ENCODE data around the gene STAT3. TPM values are rescaled to one million over a fixed set of nuclear protein-coding genes. Genes with fewer than 3 reads are reported as not detected.
A peak's percentile ranks its signal among the peaks of the same experiment; 100 is the strongest.

STAT3 gene
- total and polyA plus RNA-seq, 9 of the 15 experiments (the other 6 are each of a cell fraction or from before 2014, with no cell fraction given): 90.0 to 179 (median 114) TPM

DNA sequence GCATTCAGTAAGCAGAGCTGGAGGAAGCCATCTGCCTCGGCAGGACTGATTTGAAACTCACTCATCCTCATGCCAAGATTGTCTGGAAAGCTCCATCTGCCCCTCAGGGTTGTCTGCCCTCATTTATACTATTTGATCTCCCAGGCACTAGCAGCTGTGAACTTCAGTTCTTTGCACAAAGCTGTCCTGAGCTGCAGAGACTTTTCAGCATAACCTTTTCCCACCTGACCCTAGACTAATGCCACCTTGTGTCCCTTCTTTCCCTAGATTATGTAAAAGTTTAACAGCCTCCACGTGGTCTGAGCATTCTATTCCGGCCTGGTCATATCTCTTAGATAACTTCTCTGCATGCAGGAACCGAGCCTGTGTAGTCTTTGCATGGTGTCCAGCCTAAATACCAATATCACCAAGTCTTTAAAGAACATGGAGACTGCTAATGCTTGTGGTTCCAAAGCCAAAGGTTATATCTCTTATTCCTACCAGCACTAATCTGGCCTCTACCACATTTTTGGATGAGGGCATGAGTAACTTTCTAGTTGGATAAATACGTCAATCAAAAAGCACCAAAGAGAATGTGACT is 70.9 kb downstream of the STAT3 start (continued):
- TF ChIP-seq, protein P1, sequence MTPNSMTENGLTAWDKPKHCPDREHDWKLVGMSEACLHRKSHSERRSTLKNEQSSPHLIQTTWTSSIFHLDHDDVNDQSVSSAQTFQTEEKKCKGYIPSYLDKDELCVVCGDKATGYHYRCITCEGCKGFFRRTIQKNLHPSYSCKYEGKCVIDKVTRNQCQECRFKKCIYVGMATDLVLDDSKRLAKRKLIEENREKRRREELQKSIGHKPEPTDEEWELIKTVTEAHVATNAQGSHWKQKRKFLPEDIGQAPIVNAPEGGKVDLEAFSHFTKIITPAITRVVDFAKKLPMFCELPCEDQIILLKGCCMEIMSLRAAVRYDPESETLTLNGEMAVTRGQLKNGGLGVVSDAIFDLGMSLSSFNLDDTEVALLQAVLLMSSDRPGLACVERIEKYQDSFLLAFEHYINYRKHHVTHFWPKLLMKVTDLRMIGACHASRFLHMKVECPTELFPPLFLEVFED (CRISPR knock-in tag; conservative IDR thresholded peaks at IDR 0.05): no peak
- TF ChIP-seq POLR2H (tag; IDR thresholded peaks at IDR 0.05; ENCODE audit: low read depth): 0 out of 2 replicates have a peak, but pooled peaks have one; percentile 26
- no peak for TF ChIP-seq CAMTA2 (CRISPR knock-in tag; conservative IDR thresholded peaks at IDR 0.05)
- no peak for TF ChIP-seq HMG20A (CRISPR knock-in tag; conservative IDR thresholded peaks at IDR 0.05)
- no peak for TF ChIP-seq SMAD1 (IDR thresholded peaks at IDR 0.05; ENCODE audit: low read depth, low read length, partially characterized antibody)
- no peak for TF ChIP-seq KLF13 (tag; IDR thresholded peaks at IDR 0.05; ENCODE audit: borderline replicate concordance, low read depth)
- TF ChIP-seq MYNN (IDR thresholded peaks at IDR 0.05): peak; percentile 24; the same call in 1 of the 2 replicates
- no peak for TF ChIP-seq MYNN (CRISPR knock-in tag; IDR thresholded peaks at IDR 0.05)
- no peak for TF ChIP-seq GTF2B (IDR thresholded peaks at IDR 0.05; ENCODE audit: extremely low read depth, insufficient read length)
- TF ChIP-seq TSHZ1 (CRISPR knock-in tag; IDR thresholded peaks at IDR 0.05): 0 out of 2 replicates have a peak, but pooled peaks have one; percentile 36
- TF ChIP-seq SMARCA4 (IDR thresholded peaks at IDR 0.05): 0 out of 2 replicates have a peak, but pooled peaks have one; percentile 19
- no peak for TF ChIP-seq BRF1 (IDR thresholded peaks at IDR 0.05; ENCODE audit: borderline replicate concordance, extremely low read depth, insufficient read length)
- no peak for TF ChIP-seq MTA1 (IDR thresholded peaks at IDR 0.05; ENCODE audit: borderline replicate concordance)
- peak; percentile 51 for TF ChIP-seq MEIS2 (IDR thresholded peaks at IDR 0.05; ENCODE audit: partially characterized antibody)
- TF ChIP-seq HDAC8 (tag; IDR thresholded peaks at IDR 0.05): peak; percentile 19; the same call in 1 of the 2 replicates
- no peak for TF ChIP-seq MEF2A (IDR thresholded peaks at IDR 0.05; ENCODE audit: control insufficient read depth, low read depth, low read length)
- TF ChIP-seq, protein P2, sequence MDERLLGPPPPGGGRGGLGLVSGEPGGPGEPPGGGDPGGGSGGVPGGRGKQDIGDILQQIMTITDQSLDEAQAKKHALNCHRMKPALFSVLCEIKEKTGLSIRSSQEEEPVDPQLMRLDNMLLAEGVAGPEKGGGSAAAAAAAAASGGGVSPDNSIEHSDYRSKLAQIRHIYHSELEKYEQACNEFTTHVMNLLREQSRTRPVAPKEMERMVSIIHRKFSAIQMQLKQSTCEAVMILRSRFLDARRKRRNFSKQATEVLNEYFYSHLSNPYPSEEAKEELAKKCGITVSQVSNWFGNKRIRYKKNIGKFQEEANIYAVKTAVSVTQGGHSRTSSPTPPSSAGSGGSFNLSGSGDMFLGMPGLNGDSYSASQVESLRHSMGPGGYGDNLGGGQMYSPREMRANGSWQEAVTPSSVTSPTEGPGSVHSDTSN (CRISPR knock-in tag; IDR thresholded peaks at IDR 0.05; ENCODE audit: low read depth): no peak
- TF ChIP-seq, protein P2 (tag; conservative IDR thresholded peaks at IDR 0.05; ENCODE audit: low read depth): no peak; the same call in 1 of the 2 replicates
- no peak for TF ChIP-seq ZNF551 (CRISPR knock-in tag; IDR thresholded peaks at IDR 0.05)
- no peak for TF ChIP-seq FOXJ3 (CRISPR knock-in tag; IDR thresholded peaks at IDR 0.05)
- 0 out of 2 replicates have a peak, but pooled peaks have one; percentile 31 for TF ChIP-seq POLR2AphosphoS2 (IDR thresholded peaks at IDR 0.05; ENCODE audit: low read length)
